ENCODE results near the gene TRIP11.

DNA sequence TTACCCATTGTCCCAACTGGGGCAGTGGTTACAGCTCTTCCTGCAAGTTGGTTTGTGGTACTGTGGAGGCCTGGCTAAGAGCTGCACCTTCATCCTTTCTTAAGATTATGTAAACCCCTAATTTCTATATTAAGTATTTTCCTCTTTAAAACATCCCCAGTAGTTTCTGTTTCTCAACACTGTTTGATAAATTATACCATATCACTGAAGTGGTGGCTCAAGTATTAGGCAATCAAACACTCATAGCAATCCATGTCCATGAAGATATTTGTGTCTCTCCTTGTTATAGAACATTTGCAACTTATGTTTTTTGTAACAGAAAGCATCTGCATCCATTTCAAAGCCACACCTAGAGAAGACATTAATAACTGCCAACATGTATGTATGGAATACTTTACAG is 34.7 kb upstream of the TRIP11 start:
- no peak for TF ChIP-seq CTCF (IDR thresholded peaks at IDR 0.05)
- TF ChIP-seq POLR2A (IDR thresholded peaks at IDR 0.05): no peak
